VCaP (cell line): ENCODE measurements around the gene KCNMB1.

Experiments
- H3K27ac ChIP-seq: fragments of 450-650 bp; 2 replicates; pipeline ENCODE4 v1.5.1; 2017
- TF ChIP-seq, protein P1 (sequence below): fragments of 450-650 bp; conservative IDR thresholded peaks from 2 replicates; pipeline ENCODE4 v1.5.1; 2017; ENCODE audit warnings: mild to moderate bottlenecking, moderate library complexity

KCNMB1 gene

DNA sequence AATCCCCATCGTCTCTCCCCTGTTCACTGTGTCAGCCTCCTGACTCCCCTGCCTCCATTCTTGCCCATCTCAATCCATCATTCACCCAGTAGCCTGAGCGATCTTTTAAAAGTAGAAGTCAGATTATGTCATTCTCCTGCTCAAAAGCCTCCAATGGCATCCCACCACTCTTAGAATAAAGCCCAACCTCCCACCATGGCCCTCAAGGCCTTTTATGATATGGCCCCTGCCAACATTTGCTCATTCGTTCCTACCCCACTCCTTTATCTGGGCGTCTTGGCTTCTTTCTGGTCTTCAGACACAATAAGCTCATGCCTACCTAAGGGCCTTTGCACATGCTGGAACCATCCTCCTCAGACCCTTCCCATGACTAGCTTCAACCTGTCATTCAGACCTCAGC lies 35.5 kb upstream of the KCNMB1 start:
- TF ChIP-seq, protein P1, sequence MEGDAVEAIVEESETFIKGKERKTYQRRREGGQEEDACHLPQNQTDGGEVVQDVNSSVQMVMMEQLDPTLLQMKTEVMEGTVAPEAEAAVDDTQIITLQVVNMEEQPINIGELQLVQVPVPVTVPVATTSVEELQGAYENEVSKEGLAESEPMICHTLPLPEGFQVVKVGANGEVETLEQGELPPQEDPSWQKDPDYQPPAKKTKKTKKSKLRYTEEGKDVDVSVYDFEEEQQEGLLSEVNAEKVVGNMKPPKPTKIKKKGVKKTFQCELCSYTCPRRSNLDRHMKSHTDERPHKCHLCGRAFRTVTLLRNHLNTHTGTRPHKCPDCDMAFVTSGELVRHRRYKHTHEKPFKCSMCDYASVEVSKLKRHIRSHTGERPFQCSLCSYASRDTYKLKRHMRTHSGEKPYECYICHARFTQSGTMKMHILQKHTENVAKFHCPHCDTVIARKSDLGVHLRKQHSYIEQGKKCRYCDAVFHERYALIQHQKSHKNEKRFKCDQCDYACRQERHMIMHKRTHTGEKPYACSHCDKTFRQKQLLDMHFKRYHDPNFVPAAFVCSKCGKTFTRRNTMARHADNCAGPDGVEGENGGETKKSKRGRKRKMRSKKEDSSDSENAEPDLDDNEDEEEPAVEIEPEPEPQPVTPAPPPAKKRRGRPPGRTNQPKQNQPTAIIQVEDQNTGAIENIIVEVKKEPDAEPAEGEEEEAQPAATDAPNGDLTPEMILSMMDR: no peak
- no peak overlapping the region for H3K27ac ChIP-seq

- no peak overlapping the region for H3K27ac ChIP-seq
- TF ChIP-seq, protein P1: no peak
Measured at GRCh38 chr5:170423692-170424091, 34.5 kb upstream of the KCNMB1 start.

DNA sequence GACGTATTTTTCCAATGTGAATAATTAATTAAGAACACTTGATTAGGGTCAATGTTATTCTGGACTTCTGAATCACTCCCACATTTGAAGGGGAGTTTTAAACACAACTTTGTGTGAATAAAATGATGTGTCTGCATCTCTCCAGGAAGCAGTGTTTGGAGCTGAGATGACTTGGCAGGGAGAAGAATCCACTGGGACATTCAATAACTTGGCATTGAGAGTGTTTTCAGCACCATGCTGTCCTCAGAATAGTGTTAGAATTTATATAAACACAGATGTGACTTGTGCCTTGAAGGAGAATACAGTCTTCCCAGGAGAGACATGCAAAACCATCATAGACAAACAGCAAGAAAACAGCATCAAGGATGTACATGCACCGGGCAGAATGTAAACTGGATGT lies 32.7 kb upstream of the KCNMB1 start:
- TF ChIP-seq, protein P1: no peak

GRCh38 chr5:170420806-170421412 lies 31.7 kb upstream of the KCNMB1 start:
- no peak overlapping the region for H3K27ac ChIP-seq
- TF ChIP-seq, protein P1: peak; percentile 86

More for the DNA sequence above, 32.7 kb upstream of the KCNMB1 start:
- no peak overlapping the region for H3K27ac ChIP-seq

DNA sequence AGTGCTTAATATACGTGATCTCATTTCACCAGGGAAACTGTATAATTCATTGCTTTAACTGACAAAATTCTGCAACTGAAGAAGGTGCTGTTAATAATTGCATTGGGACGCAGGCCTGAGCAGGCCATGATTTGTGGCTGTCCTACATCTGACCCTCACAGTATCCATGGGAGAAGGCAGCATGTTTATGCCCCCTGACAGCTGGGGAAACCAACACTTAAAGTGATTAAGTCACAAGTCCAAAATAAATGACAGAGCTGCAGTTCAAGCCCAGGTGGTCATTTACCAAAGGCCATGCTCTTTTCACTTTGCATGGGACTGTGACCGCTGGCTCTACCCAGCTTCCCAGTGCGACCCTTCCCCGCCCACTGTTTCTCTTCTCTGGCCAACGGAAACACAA lies 30.5 kb upstream of the KCNMB1 start:
- no peak overlapping the region for H3K27ac ChIP-seq
- TF ChIP-seq, protein P1: no peak

DNA sequence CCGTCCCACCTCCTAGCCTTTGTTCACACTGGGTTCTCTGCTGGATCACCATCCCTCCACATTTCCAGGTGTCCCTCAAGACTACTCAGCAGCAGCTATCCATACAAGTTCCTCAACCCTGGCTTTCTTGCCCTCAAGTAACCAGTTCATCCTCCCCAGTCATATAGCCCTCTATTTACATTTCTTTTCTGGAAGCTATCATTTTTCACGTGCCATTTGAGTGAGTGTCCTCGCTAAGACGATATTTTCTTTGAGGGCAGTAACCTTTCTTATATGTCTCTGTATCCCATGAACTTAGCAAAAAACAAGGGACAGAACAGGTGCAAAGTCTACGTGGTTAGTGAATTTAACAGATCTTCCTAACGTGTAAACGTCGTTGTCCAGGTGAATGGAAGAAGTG lies 29.6 kb upstream of the KCNMB1 start:
- H3K27ac ChIP-seq: no peak overlapping the region
- TF ChIP-seq, protein P1: no peak

GRCh38 chr5:170416526-170416925 lies 27.4 kb upstream of the KCNMB1 start:
- TF ChIP-seq, protein P1: no peak
- no peak overlapping the region for H3K27ac ChIP-seq
